T-helper 9 cell (primary cell): ENCODE results near the gene GPR176.
"Not testable (repeated sequence)": the region's sequence is repeated elsewhere in the genome, so short reads cannot be mapped to it uniquely, and the experiment has no call there.

Source experiments
- DNase-seq: peaks from one replicate; pipeline ENCODE4 v3.0.0-alpha.2; 2020

The GPR176 gene

DNA sequence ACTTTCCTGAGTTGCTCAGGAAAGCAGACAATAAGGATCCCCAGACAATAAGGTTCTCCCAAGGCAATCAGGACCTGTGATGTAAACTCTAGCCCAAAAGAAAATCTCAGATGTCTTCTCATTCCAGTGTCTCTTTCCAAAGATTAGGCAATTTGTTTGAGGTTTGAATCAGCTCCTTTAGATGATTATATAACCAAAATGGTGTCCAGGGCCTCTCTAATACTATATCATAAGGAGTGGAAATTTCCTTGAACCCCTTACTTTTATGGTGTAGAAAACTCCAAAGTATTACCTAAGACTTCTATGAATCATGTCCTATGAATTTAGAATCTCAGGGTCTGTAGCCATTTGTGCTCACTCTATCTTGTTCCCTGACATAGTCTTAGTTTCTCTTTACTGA is 65.9 kb downstream of the GPR176 start:
- DNase-seq: no peak

DNA sequence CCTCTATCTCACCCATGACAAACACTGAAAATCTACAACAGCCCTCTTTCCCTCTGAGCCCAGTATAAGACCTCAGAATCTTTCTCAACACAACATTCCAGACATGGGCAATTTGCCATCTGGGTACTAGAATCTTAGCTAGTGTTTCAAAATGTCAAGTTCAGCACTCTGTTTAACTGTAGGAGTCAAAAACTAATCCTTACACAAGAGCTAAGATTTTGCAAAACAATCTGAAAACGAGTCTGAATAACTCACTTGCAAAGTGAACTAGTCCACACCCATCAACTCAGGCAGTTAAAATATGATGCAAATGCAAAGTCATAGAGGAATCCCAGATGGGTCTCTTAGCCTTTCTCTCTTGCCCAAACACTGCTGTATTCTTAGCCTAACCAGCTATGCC is 67.8 kb downstream of the GPR176 start:
- no peak for DNase-seq

- DNase-seq: no peak
Observed at GRCh38 chr15:39851500-39852092, 68.5 kb downstream of the GPR176 start.

- DNase-seq: no peak
Observed at GRCh38 chr15:39850436-39850835, 69.6 kb downstream of the GPR176 start.

GRCh38 chr15:39846108-39846507 is 74.0 kb downstream of the GPR176 start:
- no peak for DNase-seq

- DNase-seq: no peak
Observed at GRCh38 chr15:39845582-39845981, 74.5 kb downstream of the GPR176 start.

GRCh38 chr15:39843565-39843964 is 76.5 kb downstream of the GPR176 start:
- no peak for DNase-seq

DNA sequence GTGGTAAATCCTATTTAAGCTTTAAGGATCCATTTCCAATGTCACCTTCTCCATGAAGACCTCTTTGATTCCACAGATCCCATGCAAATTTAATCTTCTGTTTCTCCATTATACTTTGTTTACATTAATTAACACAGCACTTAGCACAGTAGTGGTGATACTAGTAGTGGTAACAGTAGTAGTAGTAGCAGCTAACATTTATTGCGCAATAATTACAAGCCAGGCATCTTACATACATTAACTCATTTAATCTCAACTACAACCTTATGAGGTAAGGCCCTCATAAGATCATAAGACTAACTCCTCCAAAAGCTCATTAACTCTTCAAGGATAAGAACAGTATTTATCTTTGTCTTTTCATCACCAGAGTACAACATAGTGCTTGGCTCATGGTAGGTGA is 82.6 kb downstream of the GPR176 start:
- DNase-seq: no peak

DNA sequence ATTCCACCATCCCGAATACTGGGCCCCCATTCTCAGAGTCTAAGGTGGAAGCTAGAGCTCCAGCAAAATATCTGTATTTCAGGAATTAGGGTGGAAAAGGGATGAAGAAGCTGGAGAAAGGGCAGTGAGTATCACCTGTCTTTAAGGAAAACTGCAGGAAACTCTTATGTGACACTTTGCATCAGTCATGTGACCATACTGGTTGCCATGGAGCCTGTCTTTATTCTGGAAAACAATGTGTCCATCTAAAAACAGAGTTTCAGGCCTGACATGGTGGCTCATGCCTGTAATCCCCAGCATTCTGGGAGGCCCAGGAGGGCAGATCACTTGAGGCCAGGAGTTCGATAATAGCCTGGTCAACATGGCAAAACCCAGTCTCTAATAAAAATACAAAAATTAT is 84.5 kb downstream of the GPR176 start:
- no peak for DNase-seq

- DNase-seq: no peak
Observed at GRCh38 chr15:39834256-39834655, 85.8 kb downstream of the GPR176 start.

- DNase-seq: no peak
Observed at GRCh38 chr15:39833515-39833981, 86.5 kb downstream of the GPR176 start.

DNA sequence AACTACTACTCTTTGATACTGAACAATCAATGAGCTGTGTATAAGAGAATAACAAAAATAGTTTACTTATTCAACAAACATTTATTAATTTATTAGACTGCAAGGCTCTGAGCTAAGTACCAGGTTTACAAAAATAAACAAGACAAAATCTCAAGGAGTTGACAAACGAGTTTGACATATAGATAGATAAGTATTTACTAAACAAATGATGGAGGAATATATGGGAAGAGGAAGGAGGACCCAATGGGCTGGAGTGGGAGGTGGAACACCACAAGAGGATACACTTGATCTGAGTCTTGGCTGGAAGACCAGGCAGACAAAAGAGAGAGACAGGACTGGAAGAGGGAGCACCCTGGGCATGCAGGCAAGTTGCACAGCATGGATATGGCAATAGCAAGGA is 89.9 kb downstream of the GPR176 start:
- DNase-seq: no peak

- no peak for DNase-seq
Observed at GRCh38 chr15:39828374-39828931, 91.6 kb downstream of the GPR176 start.

GRCh38 chr15:39826975-39827374 is 93.1 kb downstream of the GPR176 start:
- DNase-seq: no peak

DNA sequence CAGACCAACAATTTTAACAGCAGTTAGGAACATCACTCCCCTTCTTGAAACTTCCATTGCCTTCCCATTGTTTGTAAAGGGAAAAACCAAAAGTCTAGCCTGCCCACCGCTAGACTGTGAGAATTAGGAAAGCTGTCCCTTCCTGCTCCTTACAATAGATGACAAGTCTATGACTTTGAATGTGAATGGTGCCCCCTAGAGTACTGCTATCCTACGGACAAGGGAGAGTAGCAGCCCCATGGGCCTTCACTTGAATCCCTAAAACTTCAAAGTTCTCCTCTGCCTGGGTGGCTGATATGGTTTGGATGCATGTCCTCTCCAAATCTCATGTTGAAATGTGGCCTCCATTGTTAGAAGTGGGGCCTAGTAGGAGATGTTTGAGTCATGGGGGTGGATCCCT is 96.4 kb downstream of the GPR176 start:
- DNase-seq: no peak

DNA sequence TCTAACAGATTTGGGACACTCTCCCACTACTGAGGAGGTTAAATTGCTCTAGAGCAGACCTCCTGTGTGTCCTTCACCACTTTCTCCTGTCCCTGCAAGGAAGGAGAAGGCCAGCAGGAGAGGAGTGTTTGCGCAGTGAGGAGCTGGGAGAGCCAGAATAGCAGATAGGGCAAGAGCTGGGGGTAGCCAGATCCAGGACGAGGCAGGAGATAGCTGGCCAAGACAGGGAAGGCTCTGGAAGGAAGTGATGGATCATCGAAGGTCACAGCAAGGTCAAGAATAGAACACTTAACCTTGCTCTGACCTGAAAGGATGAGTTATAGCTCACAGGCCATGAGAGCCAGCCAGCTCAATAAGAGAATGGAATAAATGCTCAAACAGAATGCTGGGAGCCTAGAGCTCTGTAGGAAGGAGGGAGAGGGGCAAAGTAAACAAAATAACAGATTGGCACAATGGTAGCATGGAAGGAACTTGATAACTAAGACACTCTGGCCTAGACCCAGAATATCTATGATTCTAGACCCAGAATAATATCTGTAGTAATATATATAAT is 99.9 kb downstream of the GPR176 start:
- no peak for DNase-seq

GRCh38 chr15:39819533-39819932 is 100.5 kb downstream of the GPR176 start:
- no peak for DNase-seq

- no peak for DNase-seq
Observed at GRCh38 chr15:39817892-39818291, 102.2 kb downstream of the GPR176 start.

DNA sequence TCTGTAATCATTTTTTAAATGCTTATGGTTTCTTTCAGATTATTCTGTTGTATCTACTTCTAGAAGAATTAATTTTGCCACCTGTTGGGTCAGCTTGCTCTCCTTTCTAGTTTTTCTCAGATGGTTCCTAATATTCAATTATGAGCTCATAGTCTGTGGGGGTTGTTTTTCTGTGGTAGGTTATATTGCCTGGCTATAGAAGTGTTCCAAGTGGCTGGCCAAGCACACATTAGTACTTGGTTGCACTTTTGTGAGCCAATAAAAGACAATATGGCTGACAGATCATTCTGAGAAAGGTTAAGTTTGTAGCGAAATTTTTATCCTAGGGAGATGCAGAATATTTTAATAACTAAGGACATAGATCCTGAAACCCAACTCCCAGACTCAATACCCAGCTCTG is 105.6 kb downstream of the GPR176 start:
- no peak for DNase-seq

DNA sequence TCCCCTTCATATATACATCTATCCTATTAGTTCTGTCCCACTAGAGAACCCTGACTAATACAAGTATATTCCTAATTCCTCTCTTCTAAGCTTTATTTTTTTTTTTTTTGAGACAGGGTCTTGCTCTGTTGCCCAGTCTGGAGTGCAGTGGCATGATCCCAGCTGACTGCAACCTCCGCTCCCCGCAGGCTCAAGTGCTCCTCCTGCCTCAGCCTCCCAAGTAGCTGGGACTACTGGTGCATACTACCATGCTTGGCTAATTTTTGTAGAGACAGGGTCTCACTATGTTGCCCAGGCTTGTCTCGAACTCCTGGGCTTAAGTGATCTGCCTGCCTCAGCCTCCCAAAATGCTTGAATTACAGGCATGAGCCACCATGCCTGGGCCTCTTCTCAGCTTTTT is 107.4 kb downstream of the GPR176 start:
- not testable (repeated sequence) for DNase-seq

DNA sequence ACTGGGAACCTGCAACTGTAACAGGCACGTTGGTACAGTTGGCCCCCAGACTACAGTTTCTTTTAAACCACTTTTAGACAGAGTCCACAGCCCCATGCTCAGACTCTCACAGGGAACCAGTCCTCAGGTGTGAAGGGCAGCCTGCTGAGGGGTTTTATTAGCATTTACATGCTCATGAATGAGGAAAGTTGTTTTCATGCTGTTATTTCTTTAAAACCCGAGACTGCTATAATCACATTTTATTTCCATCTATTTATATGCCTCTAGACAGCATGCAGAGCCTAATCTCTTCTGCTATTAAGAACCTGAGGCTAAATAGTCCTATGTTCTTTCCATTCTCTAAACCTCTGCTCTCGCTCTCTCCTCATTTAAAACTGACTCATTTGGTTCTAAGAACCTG is 111.2 kb downstream of the GPR176 start:
- DNase-seq: no peak

DNA sequence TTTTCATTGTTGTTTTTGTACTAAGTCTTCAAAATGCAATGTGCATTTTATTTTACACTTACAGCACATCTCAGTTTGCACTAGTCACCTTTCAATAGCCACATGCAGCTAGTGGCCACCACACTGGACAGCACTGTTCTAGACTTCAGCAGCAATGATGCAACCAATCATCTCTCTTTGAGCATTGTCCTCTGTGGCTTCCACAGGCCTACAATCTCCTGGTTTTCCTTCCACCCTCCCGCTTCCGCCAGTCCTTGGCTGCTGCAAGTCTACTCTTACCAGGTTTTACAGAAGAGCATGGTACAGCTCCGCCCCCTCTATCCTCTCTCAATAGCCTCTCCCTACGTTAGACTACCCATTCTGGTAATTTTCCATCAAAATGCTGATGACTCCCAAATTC is 112.3 kb downstream of the GPR176 start:
- DNase-seq: no peak

DNA sequence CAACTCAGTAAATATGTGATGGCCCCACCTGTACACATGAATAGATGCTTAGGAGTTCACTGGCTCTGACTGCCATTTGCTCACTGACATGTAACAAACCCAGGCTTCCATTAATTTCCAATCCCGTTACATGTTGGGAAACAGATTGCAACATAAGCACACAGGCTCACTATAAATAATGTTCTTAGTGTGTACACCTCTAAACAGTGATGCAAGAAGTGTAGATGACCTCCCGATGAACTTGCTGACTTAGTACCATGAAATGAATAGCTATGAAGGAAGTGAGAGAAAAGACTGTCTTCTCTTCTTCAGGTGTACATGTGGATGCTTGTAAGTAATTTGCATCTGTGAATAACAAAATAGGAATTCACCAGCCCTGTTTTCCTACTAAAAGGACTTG is 116.0 kb downstream of the GPR176 start:
- DNase-seq: no peak

GRCh38 chr15:39803016-39803415 is 117.0 kb downstream of the GPR176 start:
- no peak for DNase-seq
